ENCODE results near the gene RAB21.

Gene RAB21

DNA sequence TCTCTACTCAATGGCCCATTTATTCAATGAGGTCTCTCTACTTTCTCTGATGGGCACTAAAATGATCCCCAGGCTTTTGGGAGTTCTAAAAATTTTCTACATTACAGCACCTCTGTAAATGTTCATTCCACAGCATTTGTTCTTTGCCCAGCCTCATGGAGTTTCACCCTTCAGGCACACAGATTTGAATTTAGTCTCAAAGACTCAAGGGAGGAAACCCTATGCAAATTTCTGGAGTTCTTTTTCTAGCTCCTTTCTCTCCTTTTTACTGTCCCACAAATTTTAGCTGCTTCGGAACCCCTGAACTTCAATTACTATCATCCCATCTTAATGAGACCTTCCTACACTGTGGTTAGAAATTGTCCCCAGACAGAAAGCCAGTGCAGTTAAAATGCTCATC lies 17.5 kb upstream of the RAB21 start:
- H3K4me3 ChIP-seq (ENCODE audit: low read length) = no peak overlapping the region
- TF ChIP-seq, protein P1, sequence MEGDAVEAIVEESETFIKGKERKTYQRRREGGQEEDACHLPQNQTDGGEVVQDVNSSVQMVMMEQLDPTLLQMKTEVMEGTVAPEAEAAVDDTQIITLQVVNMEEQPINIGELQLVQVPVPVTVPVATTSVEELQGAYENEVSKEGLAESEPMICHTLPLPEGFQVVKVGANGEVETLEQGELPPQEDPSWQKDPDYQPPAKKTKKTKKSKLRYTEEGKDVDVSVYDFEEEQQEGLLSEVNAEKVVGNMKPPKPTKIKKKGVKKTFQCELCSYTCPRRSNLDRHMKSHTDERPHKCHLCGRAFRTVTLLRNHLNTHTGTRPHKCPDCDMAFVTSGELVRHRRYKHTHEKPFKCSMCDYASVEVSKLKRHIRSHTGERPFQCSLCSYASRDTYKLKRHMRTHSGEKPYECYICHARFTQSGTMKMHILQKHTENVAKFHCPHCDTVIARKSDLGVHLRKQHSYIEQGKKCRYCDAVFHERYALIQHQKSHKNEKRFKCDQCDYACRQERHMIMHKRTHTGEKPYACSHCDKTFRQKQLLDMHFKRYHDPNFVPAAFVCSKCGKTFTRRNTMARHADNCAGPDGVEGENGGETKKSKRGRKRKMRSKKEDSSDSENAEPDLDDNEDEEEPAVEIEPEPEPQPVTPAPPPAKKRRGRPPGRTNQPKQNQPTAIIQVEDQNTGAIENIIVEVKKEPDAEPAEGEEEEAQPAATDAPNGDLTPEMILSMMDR (conservative IDR thresholded peaks at IDR 0.05; ENCODE audit: low read length) = no peak
- no peak for DNase-seq (ENCODE audit: low read depth)

DNA sequence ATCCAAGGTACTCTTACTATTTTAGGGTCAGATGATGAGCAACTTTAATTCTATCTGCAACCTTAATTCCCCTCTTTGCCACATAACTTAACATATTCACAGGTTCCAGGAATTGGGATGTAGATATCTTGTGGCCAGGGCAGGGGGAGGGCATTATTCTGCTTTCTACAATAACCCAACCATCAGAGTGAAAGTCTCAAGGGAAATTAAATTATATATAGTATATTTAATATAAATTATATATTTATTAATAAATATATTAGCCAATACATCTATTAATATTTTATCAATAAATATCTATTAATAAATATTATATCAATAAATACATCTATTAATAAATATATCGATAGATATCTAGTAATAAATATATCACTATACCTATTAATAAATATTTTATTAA lies 11.7 kb upstream of the RAB21 start:
- no peak overlapping the region for H3K4me3 ChIP-seq (ENCODE audit: low read length)
- TF ChIP-seq, protein P1 (conservative IDR thresholded peaks at IDR 0.05; ENCODE audit: low read length) = no peak
- no peak for DNase-seq (ENCODE audit: low read depth)

DNA sequence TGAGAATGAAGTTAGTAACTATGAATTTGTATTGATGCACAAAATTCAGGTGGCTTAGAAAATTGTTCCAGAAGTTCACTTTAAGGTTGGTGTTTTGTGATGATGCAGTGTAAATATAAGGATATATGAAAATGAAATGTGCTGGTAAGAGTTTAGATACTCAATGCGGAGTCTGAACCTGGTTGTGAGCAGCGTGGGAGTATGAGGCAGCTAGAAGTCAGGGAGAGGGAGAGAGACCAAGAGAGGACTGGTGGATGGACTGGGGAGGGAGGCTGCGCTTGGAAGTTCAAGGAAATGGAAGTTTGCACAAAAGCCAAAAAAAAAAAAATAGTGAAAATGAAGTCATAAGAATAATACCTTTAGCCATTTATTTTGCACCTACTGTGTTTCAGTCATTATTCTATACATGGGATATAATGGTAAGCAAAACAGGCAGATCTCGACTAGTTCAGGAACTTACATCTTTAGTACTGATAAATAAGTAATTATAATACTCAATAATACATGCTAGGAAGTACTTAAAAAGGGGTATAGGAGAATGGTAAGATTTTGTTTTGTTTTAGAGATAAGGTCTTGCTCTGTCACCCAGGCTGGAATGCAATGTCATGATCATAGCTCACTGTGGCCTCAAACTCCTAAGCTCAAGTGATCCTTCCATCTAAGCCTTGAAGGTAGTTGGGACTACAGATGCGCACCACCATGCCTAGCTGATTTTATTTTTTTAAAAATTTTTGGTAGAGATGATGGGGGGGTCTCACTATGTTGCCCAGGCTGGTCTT lies 10.0 kb upstream of the RAB21 start:
- TF ChIP-seq, protein P1 (conservative IDR thresholded peaks at IDR 0.05; ENCODE audit: low read length) = no peak
- DNase-seq (ENCODE audit: low read depth) = no peak
- no peak overlapping the region for H3K4me3 ChIP-seq (ENCODE audit: low read length)

DNA sequence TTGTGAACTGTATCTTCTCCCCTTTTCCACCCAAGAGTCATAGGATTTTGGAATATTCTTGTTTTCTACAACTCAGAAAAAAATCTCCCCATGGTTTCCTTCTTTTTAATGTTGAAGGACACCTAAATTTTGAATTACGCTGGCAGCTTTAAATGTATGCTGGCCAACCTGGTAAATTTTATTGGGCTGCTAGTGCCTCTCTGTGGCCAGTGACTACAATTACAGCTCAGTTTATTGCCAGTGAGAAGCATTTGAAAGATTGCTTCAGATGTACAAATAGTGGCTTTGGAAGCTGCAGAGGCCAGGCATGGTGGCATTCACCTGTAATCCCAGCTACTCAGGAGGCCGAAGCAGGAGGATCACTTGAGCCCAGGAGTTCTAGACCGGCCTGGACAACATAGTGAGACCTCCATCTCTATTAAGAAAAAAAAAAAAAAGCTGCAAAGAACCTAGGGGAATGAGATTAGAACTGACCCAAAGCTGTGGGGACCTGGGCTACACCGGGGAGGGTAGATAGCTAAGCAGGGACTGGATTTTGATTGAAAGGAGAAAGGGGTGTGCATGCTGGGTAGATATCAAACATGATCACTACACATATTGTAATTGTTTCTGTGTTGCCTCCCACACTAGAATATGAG lies 7.6 kb upstream of the RAB21 start:
- no peak overlapping the region for H3K4me3 ChIP-seq (ENCODE audit: low read length)
- TF ChIP-seq, protein P1 (conservative IDR thresholded peaks at IDR 0.05; ENCODE audit: low read length) = peak; percentile 85
- DNase-seq (ENCODE audit: low read depth) = peak; percentile 73

DNA sequence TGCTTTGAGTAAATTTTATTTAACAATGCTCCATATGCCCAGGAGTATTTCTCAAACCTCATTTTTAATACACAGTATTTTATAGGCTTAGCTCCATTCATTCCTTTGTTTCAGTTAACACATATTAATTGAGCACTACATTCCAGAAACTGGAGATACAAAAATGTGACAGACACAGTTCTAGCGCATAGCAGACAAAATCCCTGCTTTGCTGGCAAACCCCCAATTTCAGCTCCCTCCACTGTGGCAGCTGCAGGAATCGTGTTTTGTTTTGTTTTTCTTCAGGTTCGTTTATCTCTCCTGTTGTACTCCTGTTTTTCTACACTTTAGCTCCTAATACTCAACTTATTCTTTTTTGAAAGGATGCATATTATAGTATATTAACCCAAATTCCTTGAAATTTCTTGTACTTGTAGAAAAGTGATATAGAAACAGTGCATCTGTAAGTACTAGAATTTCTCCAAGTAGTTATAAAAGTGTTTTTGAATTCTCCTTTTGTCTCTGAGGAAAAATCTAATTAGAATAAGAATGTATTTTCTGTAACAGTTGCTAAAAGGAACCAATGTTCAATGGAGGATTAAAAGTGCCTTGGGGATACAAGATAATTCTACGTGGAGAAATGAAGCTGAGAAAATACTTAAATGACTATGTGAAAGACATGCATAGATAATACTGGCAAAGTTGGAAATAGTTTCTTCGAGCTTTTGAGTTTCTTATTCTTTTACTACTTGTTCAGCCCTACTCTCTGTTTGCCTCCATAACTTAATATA lies 6.4 kb upstream of the RAB21 start:
- no peak for DNase-seq (ENCODE audit: low read depth)
- TF ChIP-seq, protein P1 (conservative IDR thresholded peaks at IDR 0.05; ENCODE audit: low read length) = no peak
- H3K4me3 ChIP-seq (ENCODE audit: low read length) = no peak overlapping the region

DNA sequence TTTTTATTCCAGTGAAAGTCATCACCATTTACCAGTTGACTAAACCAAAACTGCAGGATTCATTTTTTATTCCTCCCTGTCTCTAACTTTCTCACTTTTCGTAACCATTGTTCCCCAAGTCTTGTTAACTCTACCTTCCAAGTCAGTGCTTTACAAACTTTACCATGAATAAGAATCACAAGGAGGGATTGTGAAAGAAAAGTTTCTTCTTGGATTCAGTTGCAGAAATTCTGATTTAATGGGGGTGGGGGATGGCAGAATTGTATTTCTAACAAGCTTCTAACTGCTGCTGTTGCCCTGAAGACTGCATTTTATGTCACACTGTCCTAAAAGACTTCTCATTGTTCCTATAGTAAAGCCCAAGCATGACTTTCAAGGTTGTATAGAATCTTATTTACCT lies 5.0 kb upstream of the RAB21 start:
- no peak overlapping the region for H3K4me3 ChIP-seq (ENCODE audit: low read length)
- DNase-seq (ENCODE audit: low read depth) = no peak
- TF ChIP-seq, protein P1 (conservative IDR thresholded peaks at IDR 0.05; ENCODE audit: low read length) = no peak
